WERI-Rb-1 (cell line): Measurements from ENCODE around the gene MRPL34.
"Not testable (repeated sequence)": the region's sequence is repeated elsewhere in the genome, so short reads cannot be mapped to it uniquely, and the experiment has no call there.

Experiments used
- DNase-seq: peaks from one replicate; pipeline ENCODE4 v3.0.0-alpha.2; 2020
- H3K27ac ChIP-seq: fragments of 250-450 bp; sonication (Bioruptor Pico); 2 replicates; pipeline ENCODE4 v1.5.1; 2020; ENCODE audit warnings: mild to moderate bottlenecking, moderate library complexity
- H3K27me3 ChIP-seq: fragments of 250-450 bp; sonication (Bioruptor Pico); 2 replicates; pipeline ENCODE4 v1.5.1; 2021; ENCODE audit warnings: mild to moderate bottlenecking, low read depth, moderate library complexity; ENCODE audit not compliant: insufficient read depth, severe bottlenecking
- H3K36me3 ChIP-seq: fragments of 250-450 bp; sonication (Bioruptor Pico); 2 replicates; pipeline ENCODE4 v1.5.1; 2020; ENCODE audit warnings: mild to moderate bottlenecking, moderate library complexity
- H3K4me3 ChIP-seq: 2 replicates; pipeline ENCODE4 v1.5.1; 2011; ENCODE audit warnings: low read depth, mild to moderate bottlenecking, control low read depth, low read length
- H3K9me3 ChIP-seq: fragments of 250-450 bp; sonication (Bioruptor Pico); 2 replicates; pipeline ENCODE4 v1.5.1; 2021; ENCODE audit warnings: mild to moderate bottlenecking, moderate library complexity; ENCODE audit not compliant: severe bottlenecking
- TF ChIP-seq, protein P1 (sequence below): IDR thresholded peaks from 2 replicates; pipeline ENCODE4 v1.5.1; 2011; ENCODE audit warnings: low read depth, mild to moderate bottlenecking, control low read depth, inconsistent platforms, low read length

The MRPL34 gene

DNA sequence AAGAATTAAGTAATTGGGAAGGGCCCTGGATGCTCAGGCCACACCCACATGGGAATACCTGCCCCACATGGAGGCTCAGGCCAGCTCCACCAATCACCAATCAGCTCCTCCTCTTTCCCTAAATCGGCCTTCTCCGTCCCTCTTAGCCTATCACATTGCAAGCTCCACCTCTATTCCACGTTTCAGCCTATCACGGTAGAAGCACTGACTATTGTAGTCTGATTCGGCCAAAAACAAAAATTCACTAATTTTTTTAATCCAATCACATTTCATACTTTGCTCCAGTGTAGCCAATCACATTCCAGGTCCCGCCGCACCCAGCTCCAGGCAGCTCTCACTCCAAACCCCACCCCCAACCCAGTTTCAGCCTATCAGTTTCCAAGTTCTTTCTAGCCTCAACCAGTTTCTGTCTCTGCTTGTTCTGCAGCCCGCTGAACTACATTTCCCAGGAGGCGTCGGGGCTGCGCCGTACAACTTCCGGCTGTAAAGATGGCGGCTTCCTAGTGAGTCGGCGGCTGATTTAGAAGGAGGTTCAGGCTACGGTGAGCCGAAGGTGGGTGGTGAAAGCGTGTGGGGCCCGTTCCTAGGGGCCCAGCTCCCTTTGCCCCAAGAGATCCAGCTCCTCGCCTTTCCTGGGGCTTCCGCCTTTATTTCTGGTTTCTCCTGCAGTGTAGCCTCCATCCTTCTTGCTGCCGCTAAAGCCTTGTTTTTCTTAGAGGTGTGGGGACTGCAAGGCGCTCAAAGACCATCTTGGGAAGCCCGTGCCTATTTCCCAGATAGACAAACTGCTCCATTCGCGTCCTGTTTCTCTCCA lies 38.5 kb upstream of the MRPL34 start, which contains the start of gene BABAM1:
Gene BABAM1, plus strand, starts transcription at position 469 of the 814 bp plus-strand sequence. CDS start 1,364 bp downstream, outside the sequence.
- H3K27me3 ChIP-seq: no peaks in the 10 kb centered on the region
- H3K36me3 ChIP-seq: peaks cover 25% of the 10 kb centered on the region
- H3K27ac ChIP-seq: peak within 1 kb of the TSS; percentile 84
- DNase-seq: peak; percentile 97
- peak within 1 kb of the TSS; percentile 92 for H3K4me3 ChIP-seq
- TF ChIP-seq, protein P1, sequence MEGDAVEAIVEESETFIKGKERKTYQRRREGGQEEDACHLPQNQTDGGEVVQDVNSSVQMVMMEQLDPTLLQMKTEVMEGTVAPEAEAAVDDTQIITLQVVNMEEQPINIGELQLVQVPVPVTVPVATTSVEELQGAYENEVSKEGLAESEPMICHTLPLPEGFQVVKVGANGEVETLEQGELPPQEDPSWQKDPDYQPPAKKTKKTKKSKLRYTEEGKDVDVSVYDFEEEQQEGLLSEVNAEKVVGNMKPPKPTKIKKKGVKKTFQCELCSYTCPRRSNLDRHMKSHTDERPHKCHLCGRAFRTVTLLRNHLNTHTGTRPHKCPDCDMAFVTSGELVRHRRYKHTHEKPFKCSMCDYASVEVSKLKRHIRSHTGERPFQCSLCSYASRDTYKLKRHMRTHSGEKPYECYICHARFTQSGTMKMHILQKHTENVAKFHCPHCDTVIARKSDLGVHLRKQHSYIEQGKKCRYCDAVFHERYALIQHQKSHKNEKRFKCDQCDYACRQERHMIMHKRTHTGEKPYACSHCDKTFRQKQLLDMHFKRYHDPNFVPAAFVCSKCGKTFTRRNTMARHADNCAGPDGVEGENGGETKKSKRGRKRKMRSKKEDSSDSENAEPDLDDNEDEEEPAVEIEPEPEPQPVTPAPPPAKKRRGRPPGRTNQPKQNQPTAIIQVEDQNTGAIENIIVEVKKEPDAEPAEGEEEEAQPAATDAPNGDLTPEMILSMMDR: no peak
- no peaks in the 10 kb centered on the region for H3K9me3 ChIP-seq

DNA sequence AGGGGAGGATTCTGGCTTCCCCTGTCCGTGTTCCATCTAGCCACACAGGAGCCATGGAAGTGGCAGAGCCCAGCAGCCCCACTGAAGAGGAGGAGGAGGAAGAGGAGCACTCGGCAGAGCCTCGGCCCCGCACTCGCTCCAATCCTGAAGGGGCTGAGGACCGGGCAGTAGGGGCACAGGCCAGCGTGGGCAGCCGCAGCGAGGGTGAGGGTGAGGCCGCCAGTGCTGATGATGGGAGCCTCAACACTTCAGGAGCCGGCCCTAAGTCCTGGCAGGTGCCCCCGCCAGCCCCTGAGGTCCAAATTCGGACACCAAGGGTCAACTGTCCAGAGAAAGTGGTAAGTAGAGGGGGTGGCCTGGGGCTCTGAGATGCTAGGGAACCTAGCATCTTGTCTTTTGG lies 36.9 kb upstream of the MRPL34 start:
- H3K27ac ChIP-seq: no peak overlapping the region

DNA sequence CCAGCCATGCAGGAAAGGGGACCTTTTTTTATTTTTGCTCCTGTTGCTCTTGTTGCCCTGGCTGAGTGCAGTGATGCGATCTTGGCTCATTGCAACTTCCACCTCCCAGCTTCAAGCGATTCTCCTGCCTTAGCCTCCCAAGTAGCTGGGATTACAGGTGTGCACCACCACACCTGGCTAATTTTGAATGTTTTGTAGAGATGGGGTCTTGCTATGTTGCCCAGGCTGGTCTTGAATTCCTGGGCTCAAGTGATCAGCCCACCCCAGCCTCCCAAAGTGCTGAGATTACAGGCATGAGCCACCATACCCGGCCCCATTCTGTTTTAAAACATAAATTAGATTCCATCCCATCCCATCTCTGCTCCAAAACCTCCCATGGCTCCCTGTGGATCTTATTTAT lies 30.8 kb upstream of the MRPL34 start:
- H3K27me3 ChIP-seq, H3K27ac ChIP-seq, DNase-seq, H3K4me3 ChIP-seq, H3K9me3 ChIP-seq: not testable (repeated sequence)
- peaks cover 59% of the 10 kb centered on the region for H3K36me3 ChIP-seq

More for the DNA sequence above, 36.9 kb upstream of the MRPL34 start:
- Histone ChIP-seq H3K9me3 (no peaks in the 10 kb centered on the region), H3K36me3 (peaks cover 31% of the 10 kb centered on the region), H3K4me3 (no peak overlapping the region), H3K27me3 (no peaks in the 10 kb centered on the region)
- TF ChIP-seq, protein P1: no peak
- DNase-seq: no peak

DNA sequence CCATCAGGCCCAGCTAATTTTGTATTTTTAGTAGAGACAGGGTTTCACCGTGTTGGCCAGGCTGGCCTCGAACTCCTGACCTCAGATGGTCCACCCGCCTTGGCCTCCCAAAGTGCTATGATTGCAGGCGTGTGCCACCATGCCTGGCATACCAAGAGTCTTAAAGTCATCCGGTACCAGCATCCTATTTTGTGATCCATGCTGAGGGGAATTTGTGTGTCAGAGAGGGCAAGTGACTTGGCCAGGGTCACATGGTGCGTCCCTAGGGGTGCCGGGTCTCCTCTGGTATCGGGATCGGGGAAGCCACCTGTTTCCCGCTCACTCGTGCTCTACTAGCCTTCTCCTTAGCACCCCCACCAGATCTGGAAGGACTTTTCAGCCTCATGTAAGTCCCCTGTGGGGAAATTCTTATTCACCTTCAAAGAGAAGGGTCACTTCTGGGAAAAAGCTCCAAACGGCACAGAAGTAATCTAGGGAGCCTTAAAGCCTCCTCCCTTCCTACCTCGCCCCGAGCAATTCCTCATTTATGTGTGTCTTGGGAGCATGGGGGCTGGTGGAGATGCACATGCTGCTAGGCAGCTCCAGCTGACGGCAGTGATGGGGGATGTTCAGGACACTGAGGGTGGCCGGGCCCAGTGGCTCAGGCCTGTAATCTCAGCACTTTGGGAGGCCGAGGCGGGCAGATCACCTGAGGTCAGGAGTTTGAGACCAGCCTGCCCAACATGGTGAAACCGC lies 30.1 kb upstream of the MRPL34 start:
- H3K36me3 ChIP-seq: peaks cover 56% of the 10 kb centered on the region
- H3K9me3 ChIP-seq: no peaks in the 10 kb centered on the region
- no peak for DNase-seq
- no peak overlapping the region for H3K27ac ChIP-seq
- TF ChIP-seq, protein P1: no peak
- no peaks in the 10 kb centered on the region for H3K27me3 ChIP-seq
- no peak overlapping the region for H3K4me3 ChIP-seq

DNA sequence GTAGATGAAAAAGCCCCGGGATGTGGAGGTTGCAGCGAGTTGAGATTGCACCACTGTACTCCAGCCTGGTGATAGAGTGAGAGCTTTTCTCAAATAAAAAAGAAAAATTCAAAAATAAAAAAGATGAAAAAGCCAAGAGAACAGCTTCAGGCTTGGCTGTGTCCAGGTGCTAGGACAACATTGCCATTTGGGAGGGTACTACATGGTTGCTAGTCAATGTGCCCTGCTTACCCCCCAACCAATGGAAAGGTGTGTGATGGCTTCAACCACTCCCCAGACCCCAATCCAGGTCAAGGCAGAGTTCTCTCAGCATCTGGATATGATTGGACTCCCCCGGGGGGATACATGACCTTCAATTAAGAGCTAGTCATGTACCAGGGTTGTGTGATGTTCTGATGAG lies 26.2 kb upstream of the MRPL34 start:
- no peaks in the 10 kb centered on the region for H3K27me3 ChIP-seq
- no peak overlapping the region for H3K4me3 ChIP-seq
- TF ChIP-seq, protein P1: no peak
- no peak for DNase-seq
- H3K27ac ChIP-seq: no peak overlapping the region
- no peaks in the 10 kb centered on the region for H3K9me3 ChIP-seq
- peaks cover 30% of the 10 kb centered on the region for H3K36me3 ChIP-seq
